Measurements from ENCODE around the gene ANAPC4.

GRCh38 chr4:25378437-25378743 is 1.3 kb downstream of the ANAPC4 start:
- TF ChIP-seq CTCF (IDR thresholded peaks at IDR 0.05) (no peak), POLR2A (IDR thresholded peaks at IDR 0.05) (no peak)
